ENCODE results near the gene PPIB.

Gene PPIB

DNA sequence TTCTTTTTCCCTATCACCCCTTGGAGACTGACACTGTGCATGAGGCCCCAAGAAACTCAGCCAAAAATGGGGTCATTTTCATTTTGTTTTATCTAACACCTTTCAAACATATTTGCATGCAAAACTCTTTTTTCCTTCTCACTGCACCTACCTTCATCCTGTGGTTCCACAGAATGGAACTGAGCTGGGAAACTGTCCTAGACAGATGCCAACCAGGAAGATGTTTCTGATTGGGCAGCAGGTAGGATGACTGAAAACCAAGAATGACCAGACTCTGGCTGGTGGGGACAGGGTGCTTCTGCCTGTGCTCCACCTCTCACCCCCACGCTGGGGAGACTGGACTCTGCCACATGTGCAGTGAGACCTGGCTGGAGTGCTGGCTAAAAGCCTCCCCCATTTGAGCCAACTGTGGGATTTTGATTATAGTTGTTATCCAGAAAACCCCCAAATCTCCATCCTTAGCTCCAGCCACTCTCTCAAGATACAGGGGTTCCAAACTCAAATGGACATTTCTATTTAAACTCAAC, 5.2 kb downstream of the PPIB start:
- ChIA-PET POLR2A (no interaction called here), CTCF (interaction anchor here (1.0 to 1.6 kb wide), 2 partner anchors 8 to 12 kb away, joined by 3 to 4 read pairs; no protein-coding TSS in a partner anchor)
- no peaks in the 10 kb centered on the region for H3K9me3 ChIP-seq (ENCODE audit: control extremely low read depth in 1 of 5, control insufficient read depth in 4 of 5, insufficient read depth in 2 of 5, low read depth in 1 of 5, low read length in 4 of 5)
- peaks cover 0 to 7% (median 4%) of the 10 kb centered on the region in 5 experiments for H3K27me3 ChIP-seq (replicated peaks in 2 of 5; ENCODE audit: control insufficient read depth in 4 of 5, insufficient read depth in 5 of 5, low read length in 4 of 5)
- WGBS (ENCODE audit: insufficient coverage) = 100% methylated on average over 1 of the region's 1 CpG
- H3K27ac ChIP-seq (ENCODE audit: insufficient read depth in 1 of 2, low read depth in 1 of 2, low read length in 2 of 2, poor library complexity in 1 of 2, severe bottlenecking in 2 of 2) = no peak overlapping the region
- H3K4me3 ChIP-seq (ENCODE audit: control insufficient read depth in 1 of 7, extremely low read depth in 1 of 7, insufficient read depth in 4 of 7, low read depth in 2 of 7, low read length in 6 of 7) = no peak overlapping the region
- peaks cover 0 to 21% (median 17%) of the 10 kb centered on the region in 4 experiments for H3K4me1 ChIP-seq (ENCODE audit: control extremely low read depth in 1 of 4, control insufficient read depth in 4 of 4, insufficient read depth in 4 of 4, low read length in 3 of 4)
- DNase-seq = no peak
- H3K36me3 ChIP-seq (ENCODE audit: control insufficient read depth in 4 of 4, insufficient read depth in 4 of 4, low read length in 3 of 4) = peaks cover 18 to 63% (median 54%) of the 10 kb centered on the region in 4 experiments

DNA sequence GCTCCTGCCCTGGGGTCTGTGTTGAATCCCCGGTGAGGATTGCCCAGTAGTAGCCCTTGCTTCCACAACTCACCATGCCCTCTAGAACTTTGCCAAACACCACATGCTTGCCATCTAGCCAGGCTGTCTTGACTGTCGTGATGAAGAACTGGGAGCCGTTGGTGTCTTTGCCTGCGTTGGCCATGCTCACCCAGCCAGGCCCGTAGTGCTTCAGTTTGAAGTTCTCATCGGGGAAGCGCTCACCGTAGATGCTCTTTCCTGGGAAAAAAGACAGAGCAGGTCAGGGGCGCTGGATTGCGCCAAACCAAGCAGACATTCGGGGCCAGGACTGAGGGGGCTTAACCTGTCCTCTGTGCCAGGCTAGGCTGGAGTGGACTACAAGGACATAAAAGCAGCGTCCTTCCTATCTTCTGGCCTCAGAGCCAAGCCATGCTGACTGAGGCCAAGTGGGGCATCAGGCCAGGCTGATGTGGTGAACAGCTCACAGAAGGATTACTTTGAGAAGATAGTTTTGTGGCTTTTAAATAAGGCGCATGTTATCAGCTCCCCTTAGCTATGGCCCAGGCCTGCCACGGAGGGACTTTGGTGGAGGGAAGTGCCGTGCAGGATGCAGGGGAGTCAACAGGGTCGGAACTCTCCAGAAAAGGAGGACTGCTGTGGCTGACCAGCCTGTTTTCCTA, 6.0 kb downstream of the PPIB start:
- H3K4me1 ChIP-seq (ENCODE audit: control extremely low read depth in 1 of 4, control insufficient read depth in 4 of 4, insufficient read depth in 4 of 4, low read length in 3 of 4) = peaks cover 0 to 23% (median 18%) of the 10 kb centered on the region in 4 experiments
- DNase-seq = no peak
- H3K9me3 ChIP-seq (ENCODE audit: control extremely low read depth in 1 of 5, control insufficient read depth in 4 of 5, insufficient read depth in 2 of 5, low read depth in 1 of 5, low read length in 4 of 5) = no peaks in the 10 kb centered on the region
- ChIA-PET CTCF (no interaction called here), POLR2A (no interaction called here)
- H3K27ac ChIP-seq (ENCODE audit: insufficient read depth in 1 of 2, low read depth in 1 of 2, low read length in 2 of 2, poor library complexity in 1 of 2, severe bottlenecking in 2 of 2) = no peak overlapping the region
- 96% methylated on average over 14 of the region's 16 CpGs for WGBS (ENCODE audit: insufficient coverage)
- H3K4me3 ChIP-seq (ENCODE audit: control insufficient read depth in 1 of 7, extremely low read depth in 1 of 7, insufficient read depth in 4 of 7, low read depth in 2 of 7, low read length in 6 of 7) = no peak overlapping the region
- H3K36me3 ChIP-seq (ENCODE audit: control insufficient read depth in 4 of 4, insufficient read depth in 4 of 4, low read length in 3 of 4) = peaks cover 18 to 63% (median 54%) of the 10 kb centered on the region in 4 experiments
- H3K27me3 ChIP-seq (replicated peaks in 2 of 5; ENCODE audit: control insufficient read depth in 4 of 5, insufficient read depth in 5 of 5, low read length in 4 of 5) = peaks cover 0 to 16% (median 7%) of the 10 kb centered on the region in 5 experiments

DNA sequence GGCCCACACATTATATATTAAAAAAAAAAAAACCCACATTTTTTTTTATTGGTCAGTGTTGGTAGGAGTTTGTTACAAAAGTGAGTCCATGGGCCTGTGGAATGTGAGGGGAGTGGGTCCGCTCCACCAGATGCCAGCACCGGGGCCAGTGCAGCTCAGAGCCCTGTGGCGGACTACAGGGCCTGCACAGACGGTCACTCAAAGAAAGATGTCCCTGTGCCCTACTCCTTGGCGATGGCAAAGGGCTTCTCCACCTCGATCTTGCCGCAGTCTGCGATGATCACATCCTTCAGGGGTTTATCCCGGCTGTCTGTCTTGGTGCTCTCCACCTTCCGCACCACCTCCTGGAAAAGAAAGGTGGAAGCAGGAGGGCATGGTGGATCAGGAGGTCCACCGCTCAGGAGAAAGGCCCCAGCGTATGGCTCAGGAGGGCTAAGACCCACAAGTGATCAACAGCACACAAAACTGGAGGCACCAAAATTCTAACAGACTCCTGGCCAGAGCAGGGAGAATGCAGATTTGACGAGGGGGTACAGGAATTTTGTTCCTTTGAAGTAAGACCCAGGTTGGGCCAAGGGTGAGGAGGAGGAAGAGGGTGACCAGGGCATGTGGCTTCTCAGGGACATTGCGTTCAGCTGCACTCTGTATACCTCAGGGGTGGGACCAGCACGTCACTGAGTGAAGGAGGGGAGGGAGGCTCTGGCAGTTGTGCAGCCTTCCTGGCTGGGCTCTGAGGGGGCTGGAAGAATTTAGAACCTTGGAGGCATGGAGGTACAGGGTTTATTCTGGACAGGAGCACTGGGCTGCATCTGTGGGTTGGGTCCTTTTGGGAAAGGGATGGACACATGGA, 6.8 kb downstream of the PPIB start:
- Histone ChIP-seq H3K4me1 (ENCODE audit: control extremely low read depth in 1 of 4, control insufficient read depth in 4 of 4, insufficient read depth in 4 of 4, low read length in 3 of 4) (peaks cover 0 to 25% (median 16%) of the 10 kb centered on the region in 4 experiments), H3K27ac (ENCODE audit: insufficient read depth in 1 of 2, low read depth in 1 of 2, low read length in 2 of 2, poor library complexity in 1 of 2, severe bottlenecking in 2 of 2) (no peak overlapping the region), H3K27me3 (replicated peaks in 2 of 5; ENCODE audit: control insufficient read depth in 4 of 5, insufficient read depth in 5 of 5, low read length in 4 of 5) (peaks cover 0 to 23% (median 8%) of the 10 kb centered on the region in 5 experiments), H3K36me3 (ENCODE audit: control insufficient read depth in 4 of 4, insufficient read depth in 4 of 4, low read length in 3 of 4) (peaks cover 18 to 63% (median 54%) of the 10 kb centered on the region in 4 experiments), H3K4me3 (ENCODE audit: control insufficient read depth in 1 of 7, extremely low read depth in 1 of 7, insufficient read depth in 4 of 7, low read depth in 2 of 7, low read length in 6 of 7) (no peak overlapping the region), H3K9me3 (ENCODE audit: control extremely low read depth in 1 of 5, control insufficient read depth in 4 of 5, insufficient read depth in 2 of 5, low read depth in 1 of 5, low read length in 4 of 5) (no peaks in the 10 kb centered on the region)
- DNase-seq = no peak
- POLR2A ChIA-PET = no interaction called here
- CTCF ChIA-PET = no interaction called here
- 95% methylated on average over 12 of the region's 15 CpGs for WGBS (ENCODE audit: insufficient coverage)

DNA sequence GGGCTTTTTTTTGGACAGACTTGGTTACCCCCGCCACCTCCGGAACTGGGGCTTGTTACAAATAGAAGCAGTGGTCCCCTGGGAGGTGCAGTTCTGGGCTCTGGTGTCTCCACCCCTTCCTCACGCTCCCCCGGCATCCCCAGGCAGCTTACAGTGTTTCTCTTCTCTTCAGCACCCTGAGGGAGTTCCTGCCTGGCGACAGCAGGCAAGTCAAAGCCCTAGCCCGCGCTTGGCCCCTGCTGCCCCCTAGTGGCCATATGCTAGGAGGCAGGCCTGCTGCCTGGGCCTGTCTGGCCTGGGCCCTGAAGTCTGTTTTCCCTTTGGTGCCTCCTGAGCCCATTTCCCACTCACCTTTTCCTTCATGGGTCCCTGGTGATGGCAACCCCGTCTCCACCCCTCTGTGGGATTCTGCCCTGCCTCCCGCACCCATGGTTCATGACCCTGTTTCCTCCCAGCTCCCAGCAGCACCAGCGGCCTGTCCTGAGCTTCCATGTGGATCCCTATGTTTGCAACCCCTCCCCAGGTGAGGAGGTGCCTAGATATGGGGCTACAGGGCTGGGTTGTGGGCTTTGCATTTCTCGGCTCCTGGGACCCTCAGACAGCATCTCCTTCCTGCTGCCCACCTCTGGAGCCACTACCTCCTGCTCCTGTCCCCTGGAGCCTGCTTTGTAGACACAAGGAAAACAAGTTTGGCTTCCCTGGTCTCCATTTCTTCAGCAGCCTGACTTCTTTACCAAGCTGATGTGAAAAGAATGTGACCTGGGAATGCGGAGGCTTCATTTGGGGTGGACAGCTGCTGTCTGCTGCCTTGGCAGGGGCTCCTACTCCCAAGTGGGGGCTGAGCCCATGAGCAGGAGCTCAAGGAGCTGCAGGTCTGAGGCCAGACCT, 9.1 kb downstream of the PPIB start:
- 30% methylated on average over 12 of the region's 12 CpGs for WGBS (ENCODE audit: insufficient coverage)
- CTCF ChIA-PET = interaction anchor here (1.0 to 3.2 kb wide), 14 partner anchors 9 to 73 kb away, joined by 3 to 27 read pairs (median 4); partner anchors contain the start of genes CIAO2A, PPIB and SNX1

DNA sequence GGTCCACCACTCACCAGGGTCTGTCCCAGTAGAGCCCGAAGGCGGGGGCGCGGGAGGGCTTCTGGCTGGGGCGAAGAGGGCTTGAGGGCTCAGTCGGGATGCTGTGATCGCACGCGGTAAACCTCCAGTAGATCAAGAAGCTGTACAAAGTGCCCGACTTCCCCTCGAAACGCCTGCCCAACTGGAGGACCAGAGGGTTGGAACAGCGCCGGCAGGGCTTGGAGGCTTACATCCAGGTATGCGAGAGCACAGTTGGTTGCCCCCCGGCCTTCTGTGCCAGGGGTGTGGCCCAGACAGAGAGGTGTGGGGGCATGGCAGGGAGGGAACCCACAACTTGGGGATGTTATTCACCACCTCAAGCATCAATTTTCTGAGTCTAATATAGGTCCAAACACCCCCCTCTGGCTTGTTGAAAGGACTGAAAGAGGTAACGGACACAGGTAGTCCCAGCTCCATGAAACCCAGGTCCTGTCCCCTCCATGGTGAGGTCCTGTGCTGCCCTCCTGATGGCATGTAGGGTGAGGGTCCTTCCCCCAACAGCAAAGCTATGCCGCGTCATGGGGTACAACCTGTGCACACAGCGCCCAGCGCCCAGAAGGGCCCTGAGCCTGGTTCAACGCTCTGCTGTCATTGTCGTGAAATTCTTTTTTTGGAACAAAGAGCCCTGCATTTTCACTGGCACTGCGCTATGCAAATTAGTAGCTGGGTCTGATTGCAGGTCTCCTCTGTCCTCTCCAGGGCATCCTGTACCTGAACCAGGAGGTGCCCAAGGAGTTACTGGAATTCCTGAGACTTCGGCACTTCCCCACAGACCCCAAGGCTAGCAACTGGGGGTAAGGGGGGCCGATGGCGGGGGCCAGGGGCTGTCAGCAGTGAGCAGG, 10.1 kb downstream of the PPIB start:
- Histone ChIP-seq H3K27me3 (replicated peaks in 2 of 5; ENCODE audit: control insufficient read depth in 4 of 5, insufficient read depth in 5 of 5, low read length in 4 of 5) (peaks cover 0 to 29% (median 9%) of the 10 kb centered on the region in 5 experiments), H3K4me1 (ENCODE audit: control extremely low read depth in 1 of 4, control insufficient read depth in 4 of 4, insufficient read depth in 4 of 4, low read length in 3 of 4) (peaks cover 0 to 37% (median 22%) of the 10 kb centered on the region in 4 experiments), H3K36me3 (ENCODE audit: control insufficient read depth in 4 of 4, insufficient read depth in 4 of 4, low read length in 3 of 4) (peaks cover 7 to 37% (median 31%) of the 10 kb centered on the region in 4 experiments), H3K9me3 (ENCODE audit: control extremely low read depth in 1 of 5, control insufficient read depth in 4 of 5, insufficient read depth in 2 of 5, low read depth in 1 of 5, low read length in 4 of 5) (no peaks in the 10 kb centered on the region), H3K4me3 (ENCODE audit: control insufficient read depth in 1 of 7, extremely low read depth in 1 of 7, insufficient read depth in 4 of 7, low read depth in 2 of 7, low read length in 6 of 7) (peak overlapping the region in 4 of 7 experiments; percentile 39 to 78 (median 68)), H3K27ac (ENCODE audit: insufficient read depth in 1 of 2, low read depth in 1 of 2, low read length in 2 of 2, poor library complexity in 1 of 2, severe bottlenecking in 2 of 2) (no peak overlapping the region)
- DNase-seq = peak in 2 of 3 donors; percentile 45 to 48
- 23% methylated on average over 21 of the region's 27 CpGs for WGBS (ENCODE audit: insufficient coverage)
- POLR2A ChIA-PET = interaction anchor here (0.6 to 2.1 kb wide), 4 partner anchors 10 to 758 kb away, joined by 3 to 15 read pairs (median 5); partner anchors contain the start of genes PPIB and SNX1
- CTCF ChIA-PET = interaction anchor here (1.1 to 3.2 kb wide), 9 partner anchors 9 to 67 kb away, joined by 3 to 27 read pairs (median 6); partner anchors contain the start of genes CIAO2A and PPIB

More for the DNA sequence above, 9.1 kb downstream of the PPIB start:
- H3K27me3 ChIP-seq (replicated peaks in 2 of 5; ENCODE audit: control insufficient read depth in 4 of 5, insufficient read depth in 5 of 5, low read length in 4 of 5) = peaks cover 0 to 29% (median 9%) of the 10 kb centered on the region in 5 experiments
- peaks cover 12 to 47% (median 41%) of the 10 kb centered on the region in 4 experiments for H3K36me3 ChIP-seq (ENCODE audit: control insufficient read depth in 4 of 4, insufficient read depth in 4 of 4, low read length in 3 of 4)
- peak; percentile 83 to 92 (median 91) for DNase-seq
- no peak overlapping the region for H3K27ac ChIP-seq (ENCODE audit: insufficient read depth in 1 of 2, low read depth in 1 of 2, low read length in 2 of 2, poor library complexity in 1 of 2, severe bottlenecking in 2 of 2)
- POLR2A ChIA-PET = interaction anchor here (1.0 to 2.1 kb wide), 3 partner anchors 9 to 68 kb away, joined by 3 to 15 read pairs (median 6); partner anchors contain the start of genes PPIB and SNX1
- peak overlapping the region in 1 of 7 experiments; percentile 42 for H3K4me3 ChIP-seq (ENCODE audit: control insufficient read depth in 1 of 7, extremely low read depth in 1 of 7, insufficient read depth in 4 of 7, low read depth in 2 of 7, low read length in 6 of 7)
- H3K4me1 ChIP-seq (ENCODE audit: control extremely low read depth in 1 of 4, control insufficient read depth in 4 of 4, insufficient read depth in 4 of 4, low read length in 3 of 4) = peaks cover 0 to 37% (median 22%) of the 10 kb centered on the region in 4 experiments
- H3K9me3 ChIP-seq (ENCODE audit: control extremely low read depth in 1 of 5, control insufficient read depth in 4 of 5, insufficient read depth in 2 of 5, low read depth in 1 of 5, low read length in 4 of 5) = no peaks in the 10 kb centered on the region

Measured in common myeloid progenitor, CD34-positive (primary cell).